Measurements from ENCODE around the gene FAM20A.

DNA sequence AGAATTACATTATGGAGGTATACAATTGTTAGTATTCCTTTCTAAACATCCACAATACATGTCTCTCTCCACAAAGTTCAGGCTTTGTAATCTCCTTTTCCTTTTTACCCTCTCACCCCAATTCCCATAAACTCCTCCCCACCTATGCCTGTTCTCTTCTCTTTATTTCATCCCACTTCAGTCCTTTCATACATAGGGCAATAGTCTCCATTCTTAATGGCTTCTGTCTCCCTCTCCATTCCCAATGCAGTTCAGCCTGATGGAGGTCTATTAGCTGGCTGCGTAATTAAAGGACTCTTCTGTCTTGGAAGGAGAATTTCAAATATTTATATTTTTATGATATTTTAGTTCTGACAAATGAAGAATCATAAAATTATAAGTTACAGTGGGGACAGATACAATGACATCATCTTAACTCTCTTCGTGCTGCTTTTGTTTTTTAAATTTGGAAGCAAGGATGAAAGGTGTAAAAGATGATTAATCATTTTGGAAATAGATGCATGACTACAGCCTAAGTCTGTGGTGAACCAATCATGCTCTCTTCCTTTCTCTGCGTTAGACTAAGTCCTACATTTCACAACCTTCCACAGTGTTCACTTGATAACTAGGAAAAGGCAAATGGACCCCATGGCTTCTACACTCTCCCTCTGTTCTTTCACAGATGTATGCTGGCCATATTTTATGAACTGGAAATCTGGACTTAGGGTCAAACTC, 11.2 kb upstream of the FAM20A start:
- TF ChIP-seq POLR2A (IDR thresholded peaks at IDR 0.05): no peak
- TF ChIP-seq, protein P1, sequence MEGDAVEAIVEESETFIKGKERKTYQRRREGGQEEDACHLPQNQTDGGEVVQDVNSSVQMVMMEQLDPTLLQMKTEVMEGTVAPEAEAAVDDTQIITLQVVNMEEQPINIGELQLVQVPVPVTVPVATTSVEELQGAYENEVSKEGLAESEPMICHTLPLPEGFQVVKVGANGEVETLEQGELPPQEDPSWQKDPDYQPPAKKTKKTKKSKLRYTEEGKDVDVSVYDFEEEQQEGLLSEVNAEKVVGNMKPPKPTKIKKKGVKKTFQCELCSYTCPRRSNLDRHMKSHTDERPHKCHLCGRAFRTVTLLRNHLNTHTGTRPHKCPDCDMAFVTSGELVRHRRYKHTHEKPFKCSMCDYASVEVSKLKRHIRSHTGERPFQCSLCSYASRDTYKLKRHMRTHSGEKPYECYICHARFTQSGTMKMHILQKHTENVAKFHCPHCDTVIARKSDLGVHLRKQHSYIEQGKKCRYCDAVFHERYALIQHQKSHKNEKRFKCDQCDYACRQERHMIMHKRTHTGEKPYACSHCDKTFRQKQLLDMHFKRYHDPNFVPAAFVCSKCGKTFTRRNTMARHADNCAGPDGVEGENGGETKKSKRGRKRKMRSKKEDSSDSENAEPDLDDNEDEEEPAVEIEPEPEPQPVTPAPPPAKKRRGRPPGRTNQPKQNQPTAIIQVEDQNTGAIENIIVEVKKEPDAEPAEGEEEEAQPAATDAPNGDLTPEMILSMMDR (IDR thresholded peaks at IDR 0.05): no peak
